OCI-M2 (cell line): ENCODE measurements around the gene RNU1-1.
"Not testable (repeated sequence)": the region's sequence is repeated elsewhere in the genome, so short reads cannot be mapped to it uniquely, and the experiment has no call there.

Experiments used
- DNase-seq: peaks from one replicate; lab custom pipeline; 2025; ENCODE audit not compliant: unreplicated experiment; lab: John Stamatoyannopoulos, UW

The RNU1-1 gene

GRCh38 chr1:16514107-16515055, at the start of gene RNU1-1:
TSS of gene RNU1-1 (minus strand) at chr1:16514285.
- not testable (repeated sequence) for DNase-seq

DNA sequence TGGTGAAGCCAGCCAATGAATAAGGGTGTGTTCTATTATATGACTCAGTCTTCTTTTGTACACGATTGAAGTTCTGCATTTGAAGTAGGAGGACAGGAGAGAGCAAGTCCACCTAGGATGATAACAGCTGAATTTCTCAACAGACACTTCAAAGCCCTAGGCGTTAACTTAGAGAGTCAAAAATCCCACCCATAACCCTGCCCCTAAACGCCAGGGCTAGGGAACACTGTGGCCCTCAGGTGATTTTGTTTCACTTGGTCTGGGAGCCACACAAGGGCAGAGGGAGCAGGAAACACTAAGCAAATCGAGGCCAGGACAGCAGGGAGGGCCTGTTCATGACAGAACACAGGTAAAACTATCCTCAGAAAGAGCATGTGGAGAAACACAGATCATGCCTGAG, 47.0 kb upstream of the RNU1-1 start:
- not testable (repeated sequence) for DNase-seq

- not testable (repeated sequence) for DNase-seq
These were observed 46.4 kb upstream of the RNU1-1 start for GRCh38 chr1:16560498-16560897.

DNA sequence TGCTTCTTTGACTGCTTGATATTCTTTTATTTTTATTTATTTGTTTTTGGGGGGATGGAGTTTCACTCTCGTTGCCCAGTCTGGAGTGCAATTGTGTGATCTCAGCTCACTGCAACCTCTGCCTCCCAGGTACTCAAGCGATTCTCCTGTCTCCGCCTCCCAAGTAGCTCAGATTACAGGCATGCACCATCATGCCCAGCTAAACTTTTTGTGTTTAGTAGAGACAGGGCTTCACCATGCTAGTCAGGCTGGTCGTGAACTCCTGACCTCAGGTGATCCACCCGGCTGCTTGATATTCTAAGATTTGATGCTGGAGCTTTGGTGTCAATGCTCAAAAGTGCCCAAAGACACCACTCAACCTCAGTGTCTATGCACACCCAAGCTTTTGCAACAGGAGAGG, 45.6 kb upstream of the RNU1-1 start:
- not testable (repeated sequence) for DNase-seq

GRCh38 chr1:16557034-16557433, 42.9 kb upstream of the RNU1-1 start:
- not testable (repeated sequence) for DNase-seq

- DNase-seq = not testable (repeated sequence)
These were observed 39.2 kb upstream of the RNU1-1 start for GRCh38 chr1:16553244-16553643.

DNA sequence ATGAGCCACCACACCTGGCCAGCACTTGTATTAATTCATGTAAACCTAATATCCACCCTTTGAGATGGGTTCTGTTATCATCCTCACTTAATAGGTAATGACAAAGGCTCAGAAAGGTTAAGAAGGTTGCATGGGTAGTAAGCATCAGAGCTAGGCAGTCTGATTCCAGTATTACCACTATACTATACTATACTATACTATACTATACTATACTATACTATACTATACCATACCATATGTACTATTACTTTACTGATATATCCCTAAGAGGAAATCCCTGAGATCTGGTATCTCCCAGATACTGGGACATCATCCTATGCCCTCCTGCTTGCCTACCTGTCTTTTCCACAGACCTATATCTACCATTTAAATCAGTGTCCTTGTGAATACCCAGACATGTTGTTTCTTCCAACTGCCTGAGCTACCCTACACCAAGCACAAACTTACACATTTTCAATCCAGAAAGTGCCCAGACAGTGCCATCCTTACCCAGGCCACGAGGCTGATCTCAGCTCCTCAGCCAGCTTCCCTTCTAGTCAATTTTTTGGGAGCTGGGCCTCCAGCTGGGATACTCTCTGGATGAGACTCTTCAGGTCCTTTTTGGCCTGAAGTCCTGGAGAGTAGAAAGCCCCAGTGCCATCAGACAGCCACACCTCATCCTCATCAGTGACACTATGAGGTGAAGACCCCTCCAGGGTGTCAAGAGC, 36.3 kb upstream of the RNU1-1 start:
- not testable (repeated sequence) for DNase-seq

- not testable (repeated sequence) for DNase-seq
These were observed 35.5 kb upstream of the RNU1-1 start for GRCh38 chr1:16549545-16549944.

DNA sequence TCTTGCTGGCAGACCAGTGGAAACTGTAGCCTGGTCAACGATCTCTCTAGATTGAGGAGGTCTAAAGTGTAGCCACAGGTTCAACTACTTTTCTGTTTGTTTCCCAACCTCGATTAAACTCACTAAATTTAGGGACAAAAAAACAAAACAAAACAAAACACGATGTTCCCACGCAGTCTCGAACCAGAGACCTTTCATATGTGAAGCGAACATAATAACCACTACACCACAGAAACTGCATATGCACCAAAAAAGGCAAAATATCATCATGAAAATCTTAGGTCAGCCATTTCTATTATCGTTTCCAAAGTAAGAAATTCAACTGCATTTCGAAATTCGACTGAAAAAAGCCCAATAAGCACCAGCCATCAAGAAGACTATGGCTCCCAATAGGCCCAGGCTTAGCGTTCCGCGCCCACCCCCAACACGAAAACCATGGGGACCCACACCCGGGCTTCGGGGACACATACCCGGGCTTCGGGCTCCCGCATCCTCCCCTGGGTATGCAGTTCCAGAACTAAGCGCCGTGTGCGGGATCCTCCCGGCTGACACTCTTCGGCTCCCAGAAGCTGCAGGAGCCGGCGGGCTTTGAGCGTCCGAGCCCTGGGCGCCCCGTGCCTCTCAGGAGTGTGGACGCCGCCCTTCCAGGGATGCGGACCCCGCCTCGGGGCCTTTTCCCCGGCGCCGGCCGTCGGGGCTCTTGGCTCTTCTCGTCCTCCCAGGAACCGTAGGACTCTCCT, 33.6 kb upstream of the RNU1-1 start:
- not testable (repeated sequence) for DNase-seq

DNA sequence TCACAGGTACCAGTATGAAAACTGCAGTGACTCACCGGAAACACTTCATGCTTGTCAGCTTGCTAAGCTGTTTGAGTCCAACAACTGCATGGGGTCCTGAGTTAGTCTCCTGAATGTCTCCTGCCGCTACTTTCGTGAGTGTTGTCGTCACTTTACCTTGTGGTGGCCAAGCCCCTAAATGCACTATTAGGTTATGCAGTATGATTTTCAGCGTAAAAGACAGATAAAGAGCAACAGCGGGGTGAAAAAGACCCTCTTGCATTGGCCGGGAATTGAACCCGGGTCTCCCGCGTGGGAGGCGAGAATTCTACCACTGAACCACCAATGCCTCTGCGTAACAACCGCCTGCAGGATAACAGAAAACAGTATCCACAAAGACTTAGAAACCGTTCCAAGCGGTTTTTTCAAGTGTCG, 31.6 kb upstream of the RNU1-1 start:
- DNase-seq = not testable (repeated sequence)

GRCh38 chr1:16540421-16540893, 26.4 kb upstream of the RNU1-1 start:
- DNase-seq = peak; percentile 76

DNA sequence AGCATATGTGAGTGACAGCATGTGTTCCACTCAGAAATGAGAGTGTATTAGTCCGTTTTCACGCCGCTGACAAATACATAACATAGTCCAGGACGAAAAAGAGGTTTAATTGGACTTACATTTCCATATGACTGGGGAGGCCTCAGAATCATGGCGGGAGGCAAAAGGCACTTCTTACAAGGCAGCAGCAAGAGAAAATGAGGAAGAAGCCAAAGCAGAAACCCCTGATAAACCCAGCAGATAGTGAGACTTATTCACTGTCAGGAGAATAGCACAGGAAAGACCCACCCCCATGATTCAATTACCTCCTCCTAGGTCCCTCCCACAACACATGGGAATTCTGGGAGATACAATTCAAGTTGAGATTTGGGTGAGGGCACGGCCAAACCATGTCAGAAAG, 23.4 kb upstream of the RNU1-1 start:
- not testable (repeated sequence) for DNase-seq

DNA sequence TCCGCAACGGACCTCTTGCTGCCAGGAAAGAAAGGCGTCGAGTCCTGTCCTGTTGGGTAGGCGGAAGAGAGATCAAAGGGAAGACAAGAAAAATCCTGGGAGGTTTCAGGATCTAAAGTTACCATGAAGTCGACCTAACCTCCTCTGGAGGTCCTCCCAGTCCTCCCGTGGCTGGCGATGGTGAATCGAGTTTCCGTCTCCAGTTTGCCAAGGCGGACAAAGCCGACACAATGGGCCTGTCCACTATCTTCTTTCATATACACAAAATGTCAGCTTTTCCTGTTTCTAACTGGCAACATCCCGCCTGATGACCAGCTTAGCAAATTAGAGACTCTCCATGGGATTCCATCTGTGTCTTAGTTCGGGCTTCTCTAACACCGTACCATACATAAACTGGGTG, 22.7 kb upstream of the RNU1-1 start:
- DNase-seq = not testable (repeated sequence)

DNA sequence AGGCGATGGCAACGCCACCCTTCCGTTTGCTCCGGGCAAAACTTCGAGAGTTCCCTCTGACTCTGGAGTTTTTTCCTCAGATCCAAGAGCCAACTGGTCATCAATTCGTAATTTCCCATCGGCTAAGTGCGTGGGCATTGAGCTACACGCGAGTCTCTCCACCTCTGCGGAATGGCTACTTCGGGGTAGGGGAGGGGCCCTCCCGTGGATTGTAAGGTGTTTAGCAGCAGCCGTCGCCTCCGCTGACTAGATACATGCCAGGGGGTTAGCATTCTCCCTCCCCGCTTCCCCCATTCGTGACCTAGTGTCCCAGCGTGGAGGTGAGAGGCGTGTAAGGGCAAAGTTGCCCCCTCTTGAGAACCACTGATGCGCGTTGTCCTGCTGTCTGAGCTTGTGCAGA, 21.8 kb upstream of the RNU1-1 start:
- DNase-seq = not testable (repeated sequence)

GRCh38 chr1:16535487-16535886, 21.4 kb upstream of the RNU1-1 start:
- DNase-seq = not testable (repeated sequence)

- DNase-seq = not testable (repeated sequence)
These were observed 20.9 kb upstream of the RNU1-1 start for GRCh38 chr1:16534829-16535456.

DNA sequence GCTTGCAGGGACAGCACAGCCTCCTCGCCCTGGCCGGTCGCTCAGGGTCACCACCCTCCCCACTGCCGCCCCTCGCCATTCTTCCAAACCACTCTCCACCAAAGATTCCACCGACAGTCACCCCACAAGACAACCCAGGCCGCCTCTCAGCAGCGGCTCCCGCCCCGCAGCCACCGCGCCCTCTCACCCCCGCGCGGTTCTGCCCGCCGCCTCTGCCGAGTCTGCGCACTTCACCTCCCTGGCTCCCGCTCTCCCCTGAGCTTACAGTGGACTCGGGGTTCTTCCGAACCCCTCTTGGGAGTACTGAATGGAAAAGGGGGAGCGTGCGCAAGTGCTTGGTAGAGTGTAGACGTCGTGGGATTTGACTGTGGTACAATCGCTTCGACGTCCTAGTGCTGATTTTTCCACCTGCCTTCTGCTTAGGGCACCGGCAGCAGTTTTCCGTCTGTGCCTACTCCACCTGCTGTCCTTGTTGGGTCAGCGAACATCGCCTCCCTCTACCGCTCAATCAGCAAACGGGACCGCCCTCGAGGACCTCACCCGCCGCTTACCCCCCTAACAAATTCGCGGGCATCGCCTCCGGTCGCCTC, 20.2 kb upstream of the RNU1-1 start:
- not testable (repeated sequence) for DNase-seq

- not testable (repeated sequence) for DNase-seq
These were observed 18.3 kb upstream of the RNU1-1 start for GRCh38 chr1:16532235-16532991.

GRCh38 chr1:16528338-16528737, 14.3 kb upstream of the RNU1-1 start:
- not testable (repeated sequence) for DNase-seq
